PFSK-1 (cell line): ENCODE measurements around the gene SPX.

Source experiments
- FOXP2 ChIP-seq: optimal IDR thresholded peaks from 2 replicates; pipeline ENCODE3; 2011; ENCODE audit warnings: borderline replicate concordance, control low read depth, inconsistent platforms; ENCODE audit not compliant: insufficient read depth; ENCODE audit errors: extremely low read length, extremely low read depth
- POLR2AphosphoS5 ChIP-seq: IDR thresholded peaks from 2 replicates; pipeline ENCODE4 v1.6.1; 2012; ENCODE audit warnings: low read depth, mild to moderate bottlenecking, control low read depth, low read length, moderate library complexity
- TAF1 ChIP-seq: IDR thresholded peaks from 2 replicates; pipeline ENCODE4 v1.6.1; 2012; ENCODE audit warnings: low read length, control low read depth, borderline replicate concordance; ENCODE audit not compliant: insufficient read depth
- TF ChIP-seq, protein P1 (sequence below), 2 experiments: IDR thresholded peaks; 2 replicates each; pipeline versions ENCODE4 v1.6.1 to v1.8.0; 2011 to 2012; ENCODE audit warnings: low read depth in 2 of 2, low read length in 2 of 2, control low read depth in 1 of 2, inconsistent platforms in 1 of 2, mild to moderate bottlenecking in 1 of 2, moderate library complexity in 1 of 2; ENCODE audit not compliant: insufficient read depth in 1 of 2

DNA sequence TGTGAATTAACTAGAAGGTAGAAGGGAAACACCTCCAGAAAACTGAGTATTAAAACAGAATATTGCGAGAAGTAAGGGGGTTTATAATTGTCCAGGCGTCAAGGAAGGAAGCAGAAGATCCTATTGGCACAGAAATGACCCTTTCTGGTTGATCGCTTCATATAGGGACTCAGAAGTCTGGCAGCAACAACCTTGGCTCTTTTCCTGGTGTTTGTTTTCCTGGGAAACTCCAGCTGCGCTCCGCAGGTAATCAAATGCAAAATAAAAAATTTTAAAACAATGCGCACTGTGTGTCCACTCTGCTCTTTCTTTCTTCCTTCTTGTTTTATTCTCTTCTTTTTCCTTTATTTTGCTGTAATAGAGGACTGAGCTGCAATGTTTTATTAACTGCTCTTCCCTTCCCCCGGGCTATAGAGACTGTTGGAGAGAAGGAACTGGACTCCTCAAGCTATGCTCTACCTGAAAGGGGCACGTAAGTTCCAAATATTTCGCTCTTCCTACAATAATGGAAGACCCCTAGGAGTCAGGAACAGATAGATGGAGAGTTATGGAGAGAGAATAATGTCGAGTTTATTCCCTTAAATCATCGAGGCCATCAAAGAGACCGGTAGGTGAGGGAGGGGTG is 737 bp downstream of the SPX start:
- no peak for TF ChIP-seq POLR2AphosphoS5
- TF ChIP-seq, protein P1, sequence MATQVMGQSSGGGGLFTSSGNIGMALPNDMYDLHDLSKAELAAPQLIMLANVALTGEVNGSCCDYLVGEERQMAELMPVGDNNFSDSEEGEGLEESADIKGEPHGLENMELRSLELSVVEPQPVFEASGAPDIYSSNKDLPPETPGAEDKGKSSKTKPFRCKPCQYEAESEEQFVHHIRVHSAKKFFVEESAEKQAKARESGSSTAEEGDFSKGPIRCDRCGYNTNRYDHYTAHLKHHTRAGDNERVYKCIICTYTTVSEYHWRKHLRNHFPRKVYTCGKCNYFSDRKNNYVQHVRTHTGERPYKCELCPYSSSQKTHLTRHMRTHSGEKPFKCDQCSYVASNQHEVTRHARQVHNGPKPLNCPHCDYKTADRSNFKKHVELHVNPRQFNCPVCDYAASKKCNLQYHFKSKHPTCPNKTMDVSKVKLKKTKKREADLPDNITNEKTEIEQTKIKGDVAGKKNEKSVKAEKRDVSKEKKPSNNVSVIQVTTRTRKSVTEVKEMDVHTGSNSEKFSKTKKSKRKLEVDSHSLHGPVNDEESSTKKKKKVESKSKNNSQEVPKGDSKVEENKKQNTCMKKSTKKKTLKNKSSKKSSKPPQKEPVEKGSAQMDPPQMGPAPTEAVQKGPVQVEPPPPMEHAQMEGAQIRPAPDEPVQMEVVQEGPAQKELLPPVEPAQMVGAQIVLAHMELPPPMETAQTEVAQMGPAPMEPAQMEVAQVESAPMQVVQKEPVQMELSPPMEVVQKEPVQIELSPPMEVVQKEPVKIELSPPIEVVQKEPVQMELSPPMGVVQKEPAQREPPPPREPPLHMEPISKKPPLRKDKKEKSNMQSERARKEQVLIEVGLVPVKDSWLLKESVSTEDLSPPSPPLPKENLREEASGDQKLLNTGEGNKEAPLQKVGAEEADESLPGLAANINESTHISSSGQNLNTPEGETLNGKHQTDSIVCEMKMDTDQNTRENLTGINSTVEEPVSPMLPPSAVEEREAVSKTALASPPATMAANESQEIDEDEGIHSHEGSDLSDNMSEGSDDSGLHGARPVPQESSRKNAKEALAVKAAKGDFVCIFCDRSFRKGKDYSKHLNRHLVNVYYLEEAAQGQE (IDR thresholded peaks at IDR 0.05; ENCODE audit: insufficient read depth in 1 of 2, low read depth in 2 of 2, low read length in 2 of 2) = no peak
- no peak for TF ChIP-seq TAF1
- no peak for TF ChIP-seq FOXP2
